NCI-H1694 treated with DMSO at 0.1 percent for 48 hours (cell line): ENCODE results near the gene ZNF584.
A peak's percentile ranks its signal among the peaks of the same experiment; 100 is the strongest.

Experiments used
- DNase-seq: peaks from one replicate; lab custom pipeline; 2025; lab: John Stamatoyannopoulos, UW

The ZNF584 gene

GRCh38 chr19:58385891-58386575 lies 22.4 kb upstream of the ZNF584 start:
- no peak for DNase-seq

- DNase-seq: peak; percentile 98
Observed at GRCh38 chr19:58386576-58387337, 21.7 kb upstream of the ZNF584 start, which contains the start of gene RPS5. Gene RPS5 (plus strand): TSS chr19:58387269. CDS start chr19:58388138, 869 bp downstream.

- DNase-seq: peak; percentile 8
Observed at GRCh38 chr19:58387338-58388174, 20.9 kb upstream of the ZNF584 start.

GRCh38 chr19:58388175-58388526 lies 20.3 kb upstream of the ZNF584 start:
- no peak for DNase-seq

GRCh38 chr19:58392945-58393724 lies 15.3 kb upstream of the ZNF584 start:
- no peak for DNase-seq

GRCh38 chr19:58393725-58394033 lies 14.8 kb upstream of the ZNF584 start:
- no peak for DNase-seq

- no peak for DNase-seq
Observed at GRCh38 chr19:58394821-58395219, 13.6 kb upstream of the ZNF584 start.

- no peak for DNase-seq
Observed at GRCh38 chr19:58395220-58395978, 13.1 kb upstream of the ZNF584 start, which contains the start of gene RNF225. Gene RNF225 (plus strand): TSS chr19:58395656. CDS start chr19:58396090, 434 bp downstream.

- no peak for DNase-seq
Observed at GRCh38 chr19:58395979-58396627, 12.3 kb upstream of the ZNF584 start.

- no peak for DNase-seq
Observed at GRCh38 chr19:58396691-58397532, 11.5 kb upstream of the ZNF584 start.

GRCh38 chr19:58397533-58398037 lies 10.9 kb upstream of the ZNF584 start:
- DNase-seq: no peak

GRCh38 chr19:58398087-58398486 lies 10.4 kb upstream of the ZNF584 start:
- no peak for DNase-seq

- DNase-seq: no peak
Observed at GRCh38 chr19:58398545-58398944, 9.9 kb upstream of the ZNF584 start.

- DNase-seq: no peak
Observed at GRCh38 chr19:58399903-58400302, 8.5 kb upstream of the ZNF584 start.

- peak; percentile 18 for DNase-seq
Observed at GRCh38 chr19:58400316-58400915, 8.0 kb upstream of the ZNF584 start.

- DNase-seq: peak; percentile 99
Observed at GRCh38 chr19:58400916-58401839, 7.3 kb upstream of the ZNF584 start.

GRCh38 chr19:58401840-58402421 lies 6.5 kb upstream of the ZNF584 start:
- DNase-seq: no peak
